Right cardiac atrium (tissue), 5 donors: ENCODE data around the gene MAGOHB. TPM values are rescaled to one million over a fixed set of nuclear protein-coding genes. Genes with fewer than 3 reads are reported as not detected.
"Not testable (repeated sequence)": the region's sequence is repeated elsewhere in the genome, so short reads cannot be mapped to it uniquely, and the experiment has no call there.

ENCODE experiments used
- ATAC-seq, 2 donors: fragments of 200-7000 bp; cut with Tn5 transposase; one replicate each; pipeline versions ENCODE4 v1.8.0 to v1.9.1; 2020; ENCODE audit warnings: moderate library complexity in 2 of 2, mild to moderate bottlenecking in 1 of 2
- DNase-seq, 3 donors: peaks; one replicate each; pipeline ENCODE4 v3.0.0-alpha.2; 2020
- H3K27ac ChIP-seq: one replicate; pipeline ENCODE4 v1.5.1; 2013; ENCODE audit warnings: mild to moderate bottlenecking, low read length, control low read depth, moderate library complexity
- H3K27me3 ChIP-seq: one replicate; pipeline ENCODE4 v1.6.1; 2013; ENCODE audit not compliant: control insufficient read depth, insufficient read depth
- H3K4me1 ChIP-seq: one replicate; pipeline ENCODE4 v1.6.1; 2013; ENCODE audit warnings: low read length; ENCODE audit not compliant: control insufficient read depth, insufficient read depth
- H3K4me3 ChIP-seq: one replicate; pipeline ENCODE4 v1.5.1; 2013; ENCODE audit warnings: low read length, control low read depth
- H3K9me3 ChIP-seq: one replicate; pipeline ENCODE4 v1.6.1; 2013; ENCODE audit warnings: low read length; ENCODE audit not compliant: control insufficient read depth
- WGBS: extraction: QIAGEN DNeasy Blood & Tissue Kit; methylation state at CpG from one replicate; pipeline ENCODE4 v1.1.7; 2013; 5-methylcytosine and 5-hydroxymethylcytosine counted together
- intact Hi-C, 4 donors: fragments of 100-400 bp; cut with DNase I; formaldehyde crosslinking; loops; one replicate each; pipeline versions ENCODE4 v1.11.0 to v1.14.0; 2022 to 2023
- long read RNA-seq, 4 donors: library from polyadenylated mRNA; unstranded; transcript quantifications; one replicate each; pipeline ENCODE4 v2.0.0, GENCODE V29; 2020 to 2021
- polyA plus RNA-seq: library from polyadenylated mRNA; stranded (reverse); fragments of 200-250 nt; gene quantifications from one replicate; pipeline ENCODE4 v1.2.3, GENCODE V29; 2013
- total RNA-seq, 4 donors: library from RNA; stranded (reverse); fragmentation: NEBNext Ultra II Directional; extraction: Animal tissue kit (Norgen Biotek cat#: 25700); gene quantifications; one replicate each; pipeline ENCODE4 v1.2.1, GENCODE V29; 2021
- donor health status: healthy with polysubstance abuse.
- donor health status: DM: no; HTN: yes; CAD: no.
- donor health status: DM: no; HTN: no; CAD: no.
- donor health status: DM: no; HTN: yes; CAD: no; lungs with severe emphysema.
- donor health status: DM: yes; HTN: yes; CAD: no.

MAGOHB gene
- total RNA-seq (10 to 100 TPM; 12.8 to 17.4 (median 14.0) TPM), polyA plus RNA-seq (16.4 TPM)
- long read RNA-seq, donor 1, transcript MAGOHB-201 (5 exons, 2,623 nt): major isoform, 8 of 8 reads
- long read RNA-seq, donor 1, partial matches to known transcripts: 0 of 8 reads
- long read RNA-seq, donor 1, other reads (novel, unspliced or antisense): 0 of 8 reads
- long read RNA-seq, donor 2, transcript MAGOHB-201 (5 exons, 2,623 nt): major isoform, 6 of 6 reads
- long read RNA-seq, donor 2, partial matches to known transcripts: 0 of 6 reads
- long read RNA-seq, donor 2, other reads (novel, unspliced or antisense): 0 of 6 reads
- long read RNA-seq, donor 3, transcript MAGOHB-201 (5 exons, 2,623 nt): major isoform, 6 of 10 reads
- long read RNA-seq, donor 3, partial matches to known transcripts: 0 of 10 reads
- long read RNA-seq, donor 3, other reads (novel, unspliced or antisense): 2 of 10 reads
- long read RNA-seq, donor 4, partial matches to known transcripts: 0 of 6 reads
- long read RNA-seq, donor 4, other reads (novel, unspliced or antisense): 1 of 6 reads

GRCh38 chr12:10613349-10614055 is at the start of gene MAGOHB:
Gene MAGOHB, minus strand, starts transcription at chr12:10613609. Its CDS starts 77 bp downstream, at chr12:10613532.
- no peaks in the 10 kb centered on the region for H3K4me1 ChIP-seq
- no peaks in the 10 kb centered on the region for H3K27me3 ChIP-seq
- WGBS: under 1% methylated on average over 45 of the region's 45 CpGs
- ATAC-seq (peak; percentile 100), DNase-seq (peak; percentile 96 to 99 (median 98))
- peak within 1 kb of the TSS; percentile 94 for H3K27ac ChIP-seq
- no peaks in the 10 kb centered on the region for H3K9me3 ChIP-seq
- intact Hi-C loops: loop anchor here in 3 of 4 donors (10.0 kb wide), 2 partner anchors 111 to 141 kb away; partner anchors contain the start of gene YBX3 (in 2 of the 3)
- peak within 1 kb of the TSS; percentile 98 for H3K4me3 ChIP-seq

- WGBS: 72% methylated on average over 3 of the region's 3 CpGs
- Histone ChIP-seq H3K4me1 (no peaks in the 10 kb centered on the region), H3K27me3 (no peaks in the 10 kb centered on the region), H3K9me3 (no peaks in the 10 kb centered on the region), H3K27ac (no peak overlapping the region), H3K4me3 (no peak overlapping the region)
- ATAC-seq (no peak), DNase-seq (no peak)
- intact Hi-C loops: no loop called here
Observed at GRCh38 chr12:10661338-10661737, 47.9 kb upstream of the MAGOHB start.

DNA sequence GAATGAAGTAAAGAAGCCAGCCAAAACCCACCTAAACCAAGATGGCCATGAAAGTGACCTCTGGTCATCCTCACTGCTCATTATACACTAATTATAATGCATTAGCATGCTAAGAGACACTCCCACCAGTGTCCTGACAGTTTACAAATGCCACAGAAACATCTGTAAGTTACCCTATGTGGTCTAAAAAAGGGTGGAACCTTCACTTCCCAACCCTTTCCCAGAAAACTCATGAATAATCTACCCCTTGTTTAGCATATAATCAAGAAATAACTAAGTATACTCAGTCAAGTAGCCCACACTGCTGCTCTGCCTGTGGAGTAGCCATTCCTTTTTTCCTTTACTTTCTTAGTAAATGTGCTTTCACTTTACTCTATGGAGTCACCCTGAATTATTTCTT is 40.6 kb upstream of the MAGOHB start:
- no peak overlapping the region for H3K4me3 ChIP-seq
- no peaks in the 10 kb centered on the region for H3K4me1 ChIP-seq
- DNase-seq (no peak), ATAC-seq (no peak)
- intact Hi-C loops: no loop called here
- H3K27me3 ChIP-seq: no peaks in the 10 kb centered on the region
- no peak overlapping the region for H3K27ac ChIP-seq
- H3K9me3 ChIP-seq: no peaks in the 10 kb centered on the region

GRCh38 chr12:10652192-10652591 is 38.8 kb upstream of the MAGOHB start:
- no peak for DNase-seq
- intact Hi-C loops: no loop called here
- WGBS: 50% methylated on average over 3 of the region's 3 CpGs
- Histone ChIP-seq H3K4me3 (no peak overlapping the region), H3K9me3 (no peaks in the 10 kb centered on the region), H3K27me3 (no peaks in the 10 kb centered on the region), H3K27ac (no peak overlapping the region), H3K4me1 (no peaks in the 10 kb centered on the region)
- ATAC-seq: no peak

GRCh38 chr12:10646576-10646975 is 33.2 kb upstream of the MAGOHB start:
- H3K4me1 ChIP-seq, ATAC-seq, DNase-seq, H3K27me3 ChIP-seq, H3K9me3 ChIP-seq, intact Hi-C loops, H3K4me3 ChIP-seq, H3K27ac ChIP-seq: not testable (repeated sequence)

DNA sequence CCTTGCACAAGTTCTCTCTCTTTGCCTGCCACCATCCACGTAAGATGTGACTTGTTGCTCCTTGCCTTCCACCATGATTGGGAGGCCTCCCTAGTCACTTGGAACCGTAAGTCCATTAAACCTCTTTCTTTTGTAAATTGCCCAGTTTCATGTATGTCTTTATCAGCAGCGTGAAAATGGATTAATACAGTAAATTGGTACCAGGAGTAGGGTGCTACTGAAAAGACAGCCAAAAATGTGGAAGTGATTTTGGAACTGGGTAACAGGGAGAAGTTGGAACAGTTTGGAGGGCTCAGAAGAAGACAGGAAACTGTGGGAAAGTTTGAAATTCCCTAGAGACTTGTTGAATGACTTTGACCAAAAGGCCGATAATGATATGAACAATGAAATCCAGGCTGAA is 32.5 kb upstream of the MAGOHB start:
- Histone ChIP-seq H3K9me3 (no peaks in the 10 kb centered on the region), H3K4me3 (no peak overlapping the region), H3K27me3 (no peaks in the 10 kb centered on the region), H3K27ac (no peak overlapping the region), H3K4me1 (peaks cover 1% of the 10 kb centered on the region)
- DNase-seq (no peak), ATAC-seq (no peak)
- WGBS: 44% methylated on average over 4 of the region's 4 CpGs
- intact Hi-C loops: no loop called here

GRCh38 chr12:10641735-10642500 is 28.5 kb upstream of the MAGOHB start:
- H3K4me3 ChIP-seq: no peak overlapping the region
- WGBS: 62% methylated on average over 6 of the region's 6 CpGs
- intact Hi-C loops: no loop called here
- H3K27ac ChIP-seq: no peak overlapping the region
- H3K9me3 ChIP-seq: no peaks in the 10 kb centered on the region
- H3K4me1 ChIP-seq: peaks cover 1% of the 10 kb centered on the region
- H3K27me3 ChIP-seq: no peaks in the 10 kb centered on the region
- peak; percentile 65 to 97 for ATAC-seq
- DNase-seq: no peak

DNA sequence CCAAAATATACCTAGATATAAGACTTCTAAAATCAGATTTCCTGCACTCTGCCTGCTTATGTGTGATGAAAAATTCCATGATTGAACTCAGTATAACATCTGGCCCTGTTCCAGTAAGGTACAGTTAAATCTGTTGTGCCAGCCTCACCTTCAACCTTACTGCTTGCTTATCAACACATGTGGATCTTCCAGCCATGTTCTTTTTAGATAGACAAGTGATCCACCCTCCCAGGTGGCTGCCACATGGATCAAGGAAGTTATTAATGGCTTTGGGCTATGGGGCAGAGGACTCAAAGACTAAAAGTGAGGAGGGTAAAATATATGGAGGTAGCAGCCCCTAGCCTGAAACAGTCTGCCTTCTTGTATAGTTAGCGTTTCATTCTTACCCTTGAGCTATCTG is 25.3 kb upstream of the MAGOHB start:
- no peak overlapping the region for H3K27ac ChIP-seq
- no peak for ATAC-seq
- intact Hi-C loops: no loop called here
- no peak for DNase-seq
- H3K9me3 ChIP-seq: no peaks in the 10 kb centered on the region
- no peak overlapping the region for H3K4me3 ChIP-seq
- WGBS: 88% methylated on average over 1 of the region's 1 CpG
- peaks cover 1% of the 10 kb centered on the region for H3K4me1 ChIP-seq
- no peaks in the 10 kb centered on the region for H3K27me3 ChIP-seq

DNA sequence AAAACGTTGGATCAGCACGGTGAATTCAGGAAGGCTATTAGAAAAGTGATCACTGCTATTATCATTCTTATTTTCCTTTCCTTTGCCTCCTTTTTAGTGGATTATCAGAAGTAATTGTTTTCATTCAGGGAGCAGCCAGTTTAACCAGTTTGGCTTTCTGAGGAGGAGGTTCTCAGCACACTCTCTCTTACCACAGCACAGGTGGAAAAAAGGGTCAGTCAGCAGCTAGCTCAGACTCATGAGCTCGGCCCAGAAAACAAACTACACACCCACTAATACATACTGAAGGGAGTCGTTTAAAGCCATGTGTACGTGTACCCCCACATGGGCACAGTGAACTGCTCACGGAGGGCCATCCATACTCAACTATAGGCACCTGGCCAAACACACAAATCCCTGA is 23.2 kb upstream of the MAGOHB start:
- H3K27me3 ChIP-seq: no peaks in the 10 kb centered on the region
- WGBS: 56% methylated on average over 6 of the region's 6 CpGs
- intact Hi-C loops: no loop called here

GRCh38 chr12:10636124-10636523 is 22.7 kb upstream of the MAGOHB start:
- Histone ChIP-seq H3K4me3 (no peak overlapping the region), H3K4me1 (no peaks in the 10 kb centered on the region), H3K9me3 (no peaks in the 10 kb centered on the region), H3K27me3 (no peaks in the 10 kb centered on the region), H3K27ac (no peak overlapping the region)
- WGBS: 86% methylated on average over 3 of the region's 3 CpGs
- intact Hi-C loops: no loop called here
- DNase-seq (no peak), ATAC-seq (no peak)

More for the DNA sequence above, 23.2 kb upstream of the MAGOHB start:
- H3K27ac ChIP-seq: no peak overlapping the region
- no peaks in the 10 kb centered on the region for H3K9me3 ChIP-seq
- no peak overlapping the region for H3K4me3 ChIP-seq
- peaks cover 1% of the 10 kb centered on the region for H3K4me1 ChIP-seq
- DNase-seq (no peak), ATAC-seq (no peak)

DNA sequence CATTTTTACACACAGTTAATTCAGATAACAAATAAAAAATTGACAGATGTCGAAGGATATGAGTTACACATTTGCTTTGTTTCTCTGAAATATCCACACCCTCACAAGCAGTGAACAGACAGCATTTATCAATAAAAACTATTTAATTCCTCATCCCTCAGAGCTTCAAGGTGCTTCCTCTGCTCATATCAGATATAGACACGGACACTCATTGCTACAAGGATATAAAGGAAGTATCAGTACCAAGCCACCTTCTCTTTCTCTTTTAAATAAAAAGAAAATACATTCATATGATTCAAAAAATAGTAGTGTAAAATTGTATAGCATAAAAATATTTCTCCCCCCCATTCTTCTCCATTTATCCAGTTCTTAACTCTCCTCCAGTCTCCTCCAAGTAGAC is 21.9 kb upstream of the MAGOHB start:
- H3K27ac ChIP-seq: no peak overlapping the region
- DNase-seq: no peak
- WGBS: 68% methylated on average over 2 of the region's 2 CpGs
- no peak for ATAC-seq
- no peak overlapping the region for H3K4me3 ChIP-seq
- no peaks in the 10 kb centered on the region for H3K9me3 ChIP-seq
- intact Hi-C loops: no loop called here
- no peaks in the 10 kb centered on the region for H3K4me1 ChIP-seq
- H3K27me3 ChIP-seq: no peaks in the 10 kb centered on the region
